Measurements from ENCODE around the gene AOC3.
"Not testable (repeated sequence)": the region's sequence is repeated elsewhere in the genome, so short reads cannot be mapped to it uniquely, and the experiment has no call there.

Gene AOC3

GRCh38 chr17:42894283-42895184 is 43.5 kb downstream of the AOC3 start:
- CTCF ChIA-PET: interaction anchor here (1.3 kb wide), 1 partner anchor 26 kb away, joined by 3 read pairs; no protein-coding TSS in a partner anchor
- DNase-seq (ENCODE audit: extremely low spot score): no peak
- no peak for TF ChIP-seq ELF4 (IDR thresholded peaks at IDR 0.05)
- no peak for TF ChIP-seq LEF1 (IDR thresholded peaks at IDR 0.05; ENCODE audit: borderline replicate concordance)
- TF ChIP-seq FOXM1 (IDR thresholded peaks at IDR 0.05; ENCODE audit: borderline replicate concordance): no peak
- POLR2A ChIA-PET: interaction anchor here (0.7 kb wide), 1 partner anchor 70 kb away, joined by 3 read pairs; no protein-coding TSS in a partner anchor

GRCh38 chr17:42895185-42895555 is 44.2 kb downstream of the AOC3 start:
- POLR2A ChIA-PET: no interaction called here
- no peak for TF ChIP-seq SUZ12 (IDR thresholded peaks at IDR 0.05)
- TF ChIP-seq SP1 (IDR thresholded peaks at IDR 0.05): no peak
- no peak for TF ChIP-seq TARDBP (IDR thresholded peaks at IDR 0.05)
- no peak for DNase-seq (ENCODE audit: extremely low spot score)
- CTCF ChIA-PET: no interaction called here

GRCh38 chr17:42898147-42898811 is 47.3 kb downstream of the AOC3 start:
- POLR2A ChIA-PET: no interaction called here
- DNase-seq (ENCODE audit: extremely low spot score): no peak
- CTCF ChIA-PET: no interaction called here
- TF ChIP-seq FOXM1 (IDR thresholded peaks at IDR 0.05; ENCODE audit: borderline replicate concordance): no peak
- TF ChIP-seq FOXK2 (IDR thresholded peaks at IDR 0.05): no peak
- TF ChIP-seq LEF1 (IDR thresholded peaks at IDR 0.05; ENCODE audit: borderline replicate concordance): no peak
- no peak for TF ChIP-seq ARNT (IDR thresholded peaks at IDR 0.05)
- no peak for TF ChIP-seq BHLHE40 (IDR thresholded peaks at IDR 0.05; ENCODE audit: borderline replicate concordance)
- TF ChIP-seq SUZ12 (IDR thresholded peaks at IDR 0.05): no peak
- TF ChIP-seq PKNOX1 (IDR thresholded peaks at IDR 0.05): no peak
- no peak for TF ChIP-seq HDGF (IDR thresholded peaks at IDR 0.05; ENCODE audit: borderline replicate concordance)
- TF ChIP-seq ZNF384 (IDR thresholded peaks at IDR 0.05): no peak
- TF ChIP-seq NFRKB (IDR thresholded peaks at IDR 0.05): no peak
- no peak for TF ChIP-seq CTBP1 (IDR thresholded peaks at IDR 0.05; ENCODE audit: borderline replicate concordance)
- TF ChIP-seq TARDBP (IDR thresholded peaks at IDR 0.05): no peak
- TF ChIP-seq ELF4 (IDR thresholded peaks at IDR 0.05): no peak
- no peak for TF ChIP-seq FOXA1 (IDR thresholded peaks at IDR 0.05)
- no peak for TF ChIP-seq SP1 (IDR thresholded peaks at IDR 0.05)
- TF ChIP-seq L3MBTL2 (conservative IDR thresholded peaks at IDR 0.05): no peak

GRCh38 chr17:42899981-42900380 is 49.0 kb downstream of the AOC3 start:
- POLR2A ChIA-PET; DNase-seq (ENCODE audit: extremely low spot score): not testable (repeated sequence)
- CTCF ChIA-PET: interaction anchor here (0.7 kb wide), 1 partner anchor 17 kb away, joined by 4 read pairs; no protein-coding TSS in a partner anchor

- POLR2A ChIA-PET: no interaction called here
These were observed 49.7 kb downstream of the AOC3 start, which contains the start of gene G6PC1 for GRCh38 chr17:42900460-42901331. G6PC1 (plus strand) TSS chr17:42900799; CDS start chr17:42900877, 78 bp downstream.

More at GRCh38 chr17:42900460-42901331, 49.7 kb downstream of the AOC3 start, which contains the start of gene G6PC1:
- CTCF ChIA-PET: interaction anchor here (0.7 to 0.9 kb wide), 2 partner anchors 17 to 220 kb away, joined by 4 to 5 read pairs; no protein-coding TSS in a partner anchor
- DNase-seq (ENCODE audit: extremely low spot score): no peak
- TF ChIP-seq FOXK2 (IDR thresholded peaks at IDR 0.05) (no peak), TARDBP (IDR thresholded peaks at IDR 0.05) (no peak), PKNOX1 (IDR thresholded peaks at IDR 0.05) (no peak), SP1 (IDR thresholded peaks at IDR 0.05) (no peak), LEF1 (IDR thresholded peaks at IDR 0.05; ENCODE audit: borderline replicate concordance) (no peak), L3MBTL2 (conservative IDR thresholded peaks at IDR 0.05) (no peak), FOXA1 (IDR thresholded peaks at IDR 0.05) (no peak), ELF4 (IDR thresholded peaks at IDR 0.05) (no peak), SUZ12 (IDR thresholded peaks at IDR 0.05) (no peak), ZNF384 (IDR thresholded peaks at IDR 0.05) (no peak), HDGF (IDR thresholded peaks at IDR 0.05; ENCODE audit: borderline replicate concordance) (no peak), ARNT (IDR thresholded peaks at IDR 0.05) (no peak), FOXM1 (IDR thresholded peaks at IDR 0.05; ENCODE audit: borderline replicate concordance) (no peak), NFRKB (IDR thresholded peaks at IDR 0.05) (no peak), BHLHE40 (IDR thresholded peaks at IDR 0.05; ENCODE audit: borderline replicate concordance) (no peak), CTBP1 (IDR thresholded peaks at IDR 0.05; ENCODE audit: borderline replicate concordance) (no peak)
